Adrenal gland (tissue), 12 donors: ENCODE data around the gene AKAP17A. TPM values are rescaled to one million over a fixed set of nuclear protein-coding genes. Genes with fewer than 3 reads are reported as not detected.

Experiments
- DNase-seq, 7 donors: peaks; one replicate each; pipeline ENCODE4 v3.0.0-alpha.2; 2019 to 2020
- H3K27ac ChIP-seq, 5 donors: fragments of 200-600 bp; sonication (generic) in 4 of 5; 1 replicate in 3 of 5; 2 replicates in 2 of 5; pipeline versions ENCODE4 v1.5.1 to v1.8.0; 2016 to 2020; ENCODE audit warnings: mild to moderate bottlenecking in 1 of 5
- H3K27me3 ChIP-seq: fragments of 200-600 bp; 2 replicates; pipeline ENCODE4 v1.8.0; 2021
- H3K36me3 ChIP-seq, 2 donors: fragments of 200-600 bp; replicated peaks in 1 of 2; 1 replicate in 1 of 2; 2 replicates in 1 of 2; pipeline versions ENCODE4 v1.5.1 to v1.8.0; 2018 to 2022
- H3K4me1 ChIP-seq, 2 donors: fragments of 200-600 bp; replicated peaks in 1 of 2; 1 replicate in 1 of 2; 2 replicates in 1 of 2; pipeline versions ENCODE4 v1.5.1 to v1.8.0; 2018 to 2021
- H3K4me3 ChIP-seq, 4 donors: fragments of 200-600 bp; sonication (generic) in 3 of 4; one replicate each; pipeline ENCODE4 v1.5.1; 2016 to 2018
- H3K9me3 ChIP-seq, 3 donors: fragments of 200-600 bp; sonication (generic) in 1 of 3; replicated peaks in 1 of 3; 1 replicate in 2 of 3; 2 replicates in 1 of 3; pipeline versions ENCODE4 v1.5.1 to v1.8.0; 2016 to 2021
- POLR2A ChIP-seq, 2 donors: fragments of 450-650 bp; IDR thresholded peaks; one replicate each; pipeline ENCODE4 v1.6.1; 2017; ENCODE audit warnings: antibody characterized with exemption in 2 of 2, mild to moderate bottlenecking in 2 of 2, moderate library complexity in 1 of 2
- WGBS, 4 donors: extraction: QIAGEN DNeasy Blood & Tissue Kit in 2 of 4; methylation state at CpG; one replicate each; pipeline versions ENCODE4 v1.1.5 to v1.1.7; 2013 to 2017; 5-methylcytosine and 5-hydroxymethylcytosine counted together
- intact Hi-C, 2 donors: fragments of 100-400 bp; cut with DNase I; formaldehyde crosslinking; loops; one replicate each; pipeline versions ENCODE4 v1.14.1 to v1.15.0; 2022 to 2023
- polyA plus RNA-seq, 3 donors: library from polyadenylated mRNA; stranded (reverse); fragments of 200-250 nt in 2 of 3; fragments of 350-450 nt in 1 of 3; fragmentation: Illumina TruSeq in 1 of 3; extraction: RNeasy Lipid Tissue Mini Kit (QIAGEN cat#74804) in 1 of 3; gene quantifications; one replicate each; pipeline ENCODE4 v1.2.3, GENCODE V29; 2013 to 2014
- total RNA-seq, 9 donors: library from RNA; depleted of rRNA in 4 of 9; stranded (reverse); fragments of >200 nt in 4 of 9; fragments of 120-200 nt in 1 of 9; fragmentation: NEBNext Ultra II Directional in 1 of 9; extraction: Animal tissue kit (Norgen Biotek cat#: 25700) in 1 of 9; gene quantifications; one replicate each; pipeline versions ENCODE4 v1.1.0 to v1.2.4, GENCODE V29; 2013 to 2023
- TF ChIP-seq, protein P1 (sequence below), 6 experiments: fragments of 450-650 bp in 4 of 6; fragments of 200-600 bp in 2 of 6; sonication (generic) in 1 of 6; IDR thresholded peaks; 1 replicate in 5 of 6; 2 replicates in 1 of 6; pipeline versions ENCODE4 v1.5.1 to v1.8.0; 2016 to 2021; ENCODE audit warnings: antibody characterized with exemption in 6 of 6, mild to moderate bottlenecking in 2 of 6, moderate library complexity in 1 of 6
- donor health status: healthy with polysubstance abuse.
- donor health status: Bipolar disorder and iron deficiency.
- donor health status: DM: yes; HTN: yes; CAD: no.
- donor health status: DM: no; HTN: no; CAD: no.
- donor health status: DM: no; HTN: no; CAD: no.
- donor health status: DM: yes; HTN: yes; CAD: no.

AKAP17A gene
- total and polyA plus RNA-seq, 12 donors, result 17.7 to 112 (median 40.7) TPM

GRCh38 chrX:1598876-1599790 is 7.7 kb downstream of the AKAP17A start:
- intact Hi-C loops, result no loop called here
- Histone ChIP-seq H3K27ac (no peak overlapping the region), H3K4me1 (peaks cover 0 to 7% of the 10 kb centered on the region in 2 donors), H3K9me3 (no peaks in the 10 kb centered on the region), H3K27me3 (no peaks in the 10 kb centered on the region), H3K4me3 (no peak overlapping the region), H3K36me3 (peaks cover 0 to 91% of the 10 kb centered on the region in 2 donors)
- TF ChIP-seq POLR2A (IDR thresholded peaks at IDR 0.05), result no peak
- TF ChIP-seq, protein P1, sequence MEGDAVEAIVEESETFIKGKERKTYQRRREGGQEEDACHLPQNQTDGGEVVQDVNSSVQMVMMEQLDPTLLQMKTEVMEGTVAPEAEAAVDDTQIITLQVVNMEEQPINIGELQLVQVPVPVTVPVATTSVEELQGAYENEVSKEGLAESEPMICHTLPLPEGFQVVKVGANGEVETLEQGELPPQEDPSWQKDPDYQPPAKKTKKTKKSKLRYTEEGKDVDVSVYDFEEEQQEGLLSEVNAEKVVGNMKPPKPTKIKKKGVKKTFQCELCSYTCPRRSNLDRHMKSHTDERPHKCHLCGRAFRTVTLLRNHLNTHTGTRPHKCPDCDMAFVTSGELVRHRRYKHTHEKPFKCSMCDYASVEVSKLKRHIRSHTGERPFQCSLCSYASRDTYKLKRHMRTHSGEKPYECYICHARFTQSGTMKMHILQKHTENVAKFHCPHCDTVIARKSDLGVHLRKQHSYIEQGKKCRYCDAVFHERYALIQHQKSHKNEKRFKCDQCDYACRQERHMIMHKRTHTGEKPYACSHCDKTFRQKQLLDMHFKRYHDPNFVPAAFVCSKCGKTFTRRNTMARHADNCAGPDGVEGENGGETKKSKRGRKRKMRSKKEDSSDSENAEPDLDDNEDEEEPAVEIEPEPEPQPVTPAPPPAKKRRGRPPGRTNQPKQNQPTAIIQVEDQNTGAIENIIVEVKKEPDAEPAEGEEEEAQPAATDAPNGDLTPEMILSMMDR (IDR thresholded peaks at IDR 0.05), result no peak
- DNase-seq, result peak in 2 of 7 donors; percentile 0 to 24
- WGBS, 4 donors, result 85 to 93% (median 87%) methylated on average over 30 to 57 of the region's 57 CpGs

DNA sequence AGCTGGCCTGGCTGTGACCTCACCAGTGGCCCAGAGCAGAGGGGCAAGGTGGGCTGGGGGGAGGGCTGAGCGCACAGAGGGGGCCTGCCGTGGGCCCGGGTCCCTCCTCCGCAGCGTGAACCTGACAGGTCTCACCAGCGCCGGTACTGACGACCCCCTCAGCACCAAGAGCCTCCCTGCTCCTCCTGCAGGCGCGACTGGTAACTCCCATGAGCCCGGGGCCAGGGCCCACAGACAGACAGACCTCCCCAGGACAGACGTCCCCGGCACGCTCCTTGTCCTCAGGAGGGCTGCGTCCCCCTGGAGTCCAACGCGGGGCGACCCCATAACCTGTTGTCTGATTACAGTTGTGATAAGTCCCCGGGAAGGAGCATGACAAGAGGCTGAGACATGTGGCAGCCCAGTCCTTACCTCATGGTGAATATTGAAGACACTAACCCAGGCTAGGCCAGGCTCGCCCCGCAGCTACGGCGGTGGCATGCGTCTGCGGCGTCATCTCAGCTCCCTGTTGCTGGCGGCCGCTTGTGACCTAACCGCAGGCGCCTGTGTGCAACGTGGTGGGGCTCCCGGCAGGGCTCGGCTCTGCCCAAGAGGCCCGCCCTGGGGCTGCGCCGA is 8.5 kb downstream of the AKAP17A start:
- TF ChIP-seq, protein P1 (IDR thresholded peaks at IDR 0.05), result no peak
- TF ChIP-seq POLR2A (IDR thresholded peaks at IDR 0.05), result no peak
- WGBS, 4 donors, result 92 to 95% (median 94%) methylated on average over 9 to 36 of the region's 36 CpGs
- peak in 1 of 7 donors; percentile 46 for DNase-seq
- Histone ChIP-seq H3K4me1 (no peaks in the 10 kb centered on the region), H3K27ac (no peak overlapping the region), H3K4me3 (no peak overlapping the region), H3K27me3 (no peaks in the 10 kb centered on the region), H3K36me3 (peaks cover 0 to 84% of the 10 kb centered on the region in 2 donors), H3K9me3 (no peaks in the 10 kb centered on the region)
- intact Hi-C loops, result no loop called here

- H3K27ac ChIP-seq, result no peak overlapping the region
- H3K27me3 ChIP-seq, result no peaks in the 10 kb centered on the region
- no peaks in the 10 kb centered on the region for H3K9me3 ChIP-seq
- no peak overlapping the region for H3K4me3 ChIP-seq
- no peaks in the 10 kb centered on the region for H3K4me1 ChIP-seq
- WGBS, 4 donors, result 94 to 99% (median 97%) methylated on average over 13 to 52 of the region's 52 CpGs
- peak in 1 of 7 donors; percentile 46 for DNase-seq
- H3K36me3 ChIP-seq, result peaks cover 0 to 77% of the 10 kb centered on the region in 2 donors
- intact Hi-C loops, result no loop called here
- TF ChIP-seq, protein P1 (IDR thresholded peaks at IDR 0.05), result no peak
- TF ChIP-seq POLR2A (IDR thresholded peaks at IDR 0.05), result no peak
These were observed 9.1 kb downstream of the AKAP17A start for GRCh38 chrX:1600406-1601050.
